Mesendoderm (in vitro differentiated cells): Measurements from ENCODE around the gene PVALB.

ENCODE experiments used
- DNase-seq: peaks from one replicate; pipeline ENCODE4 v3.0.0; 2013
- H2AK5ac ChIP-seq: 2 replicates; pipeline ENCODE4 v1.6.1; 2013; ENCODE audit warnings: low read length, inconsistent platforms
- H2BK120ac ChIP-seq: 2 replicates; pipeline ENCODE4 v1.6.1; 2013; ENCODE audit warnings: low read depth, mild to moderate bottlenecking, low read length, moderate library complexity, mixed read lengths
- H2BK15ac ChIP-seq: replicated peaks from 2 replicates; pipeline ENCODE4 v1.6.1; 2013; ENCODE audit warnings: low read depth, mild to moderate bottlenecking, moderate library complexity
- H2BK5ac ChIP-seq: 2 replicates; pipeline ENCODE4 v1.6.1; 2013; ENCODE audit warnings: low read length, inconsistent platforms
- H3K18ac ChIP-seq: 2 replicates; pipeline ENCODE4 v1.6.1; 2013; ENCODE audit warnings: mild to moderate bottlenecking, low read length, mixed read lengths
- H3K23ac ChIP-seq: one replicate; pipeline ENCODE4 v1.6.1; 2013; ENCODE audit warnings: low read length
- H3K27ac ChIP-seq: 2 replicates; pipeline ENCODE4 v1.5.1; 2013; ENCODE audit warnings: low read depth, mild to moderate bottlenecking, inconsistent platforms, low read length, moderate library complexity
- H3K27me3 ChIP-seq: 2 replicates; pipeline ENCODE4 v1.6.1; 2013; ENCODE audit warnings: low read length, control low read depth, mild to moderate bottlenecking, inconsistent platforms; ENCODE audit not compliant: insufficient read depth, poor library complexity
- H3K36me3 ChIP-seq: 2 replicates; pipeline ENCODE4 v1.6.1; 2013; ENCODE audit warnings: low read length, inconsistent platforms; ENCODE audit not compliant: control insufficient read depth, insufficient read depth
- H3K4ac ChIP-seq: one replicate; pipeline ENCODE4 v1.6.1; 2013; ENCODE audit warnings: low read depth, mild to moderate bottlenecking, low read length, moderate library complexity
- H3K4me1 ChIP-seq: 2 replicates; pipeline ENCODE4 v1.6.1; 2013; ENCODE audit warnings: low read depth, low read length, inconsistent platforms; ENCODE audit not compliant: control insufficient read depth
- H3K4me2 ChIP-seq: 2 replicates; pipeline ENCODE4 v1.6.1; 2013; ENCODE audit warnings: low read length
- H3K4me3 ChIP-seq: 2 replicates; pipeline ENCODE4 v1.5.1; 2013; ENCODE audit warnings: mild to moderate bottlenecking, low read length
- H3K56ac ChIP-seq: one replicate; pipeline ENCODE4 v1.6.1; 2013; ENCODE audit warnings: low read length
- H3K79me1 ChIP-seq: 2 replicates; pipeline ENCODE4 v1.6.1; 2013; ENCODE audit warnings: low read length, inconsistent platforms
- H3K79me2 ChIP-seq: 2 replicates; pipeline ENCODE4 v1.6.1; 2013; ENCODE audit warnings: mild to moderate bottlenecking, low read length; ENCODE audit not compliant: control insufficient read depth, insufficient read depth
- H3K9ac ChIP-seq: 2 replicates; pipeline ENCODE4 v1.6.1; 2013; ENCODE audit warnings: low read length, inconsistent platforms
- H4K5ac ChIP-seq: one replicate; pipeline ENCODE4 v1.6.1; 2013; ENCODE audit warnings: low read length
- H4K8ac ChIP-seq: one replicate; pipeline ENCODE4 v1.6.1; 2013; ENCODE audit warnings: low read depth, mild to moderate bottlenecking, control low read depth, low read length, moderate library complexity
- WGBS: extraction: QIAGEN DNeasy Blood & Tissue Kit; methylation state at CpG from one replicate; pipeline ENCODE4 v1.1.7; 2013; ENCODE audit warnings: low lambda C conversion rate, missing lambda C conversion rate; ENCODE audit not compliant: insufficient coverage; ENCODE audit errors: extremely low coverage; 5-methylcytosine and 5-hydroxymethylcytosine counted together

The PVALB gene

DNA sequence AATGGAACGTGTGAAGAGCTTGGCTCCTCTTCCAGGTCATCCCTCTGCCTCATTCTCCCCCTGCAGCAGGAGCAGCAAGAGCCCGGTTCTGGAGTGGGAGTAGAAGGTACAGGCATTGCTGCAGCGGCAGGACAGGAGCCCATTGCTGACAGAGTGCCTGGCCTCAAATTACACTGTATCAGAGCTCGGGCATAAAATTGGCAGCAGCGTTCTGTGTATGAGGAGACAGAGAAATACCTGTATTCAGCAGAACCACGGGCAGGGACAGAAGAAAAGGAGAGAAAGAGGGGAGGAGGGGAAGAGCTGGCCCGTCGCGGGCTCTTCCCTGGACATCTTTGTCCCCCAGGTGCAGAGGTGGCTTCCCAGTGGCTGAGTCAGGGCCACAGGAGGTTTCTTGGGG is 41.3 kb upstream of the PVALB start:
- no peak overlapping the region for H3K9ac ChIP-seq
- no peaks in the 10 kb centered on the region for H3K27me3 ChIP-seq
- no peak overlapping the region for H3K56ac ChIP-seq
- no peak overlapping the region for H3K23ac ChIP-seq
- no peak overlapping the region for H3K4ac ChIP-seq
- no peak overlapping the region for H4K5ac ChIP-seq
- H2BK120ac ChIP-seq: no peak overlapping the region
- no peak overlapping the region for H3K18ac ChIP-seq
- H4K8ac ChIP-seq: no peak overlapping the region
- no peaks in the 10 kb centered on the region for H3K79me2 ChIP-seq
- no peak overlapping the region for H3K4me3 ChIP-seq
- no peak overlapping the region for H3K4me2 ChIP-seq
- H3K27ac ChIP-seq: no peak overlapping the region
- DNase-seq: no peak
- WGBS: no CpG with 5 or more reads among the region's 9 CpGs
- no peak overlapping the region for H2BK15ac ChIP-seq
- H3K4me1 ChIP-seq: peaks cover 2% of the 10 kb centered on the region
- no peaks in the 10 kb centered on the region for H3K79me1 ChIP-seq
- H2AK5ac ChIP-seq: no peak overlapping the region
- H3K36me3 ChIP-seq: no peaks in the 10 kb centered on the region
- no peak overlapping the region for H2BK5ac ChIP-seq

- no peak overlapping the region for H3K4ac ChIP-seq
- H3K23ac ChIP-seq: no peak overlapping the region
- H3K18ac ChIP-seq: no peak overlapping the region
- peaks cover 2% of the 10 kb centered on the region for H3K4me1 ChIP-seq
- H2AK5ac ChIP-seq: no peak overlapping the region
- no peak overlapping the region for H3K56ac ChIP-seq
- no peaks in the 10 kb centered on the region for H3K79me2 ChIP-seq
- H3K4me2 ChIP-seq: no peak overlapping the region
- H3K4me3 ChIP-seq: no peak overlapping the region
- H4K8ac ChIP-seq: no peak overlapping the region
- no peak overlapping the region for H3K9ac ChIP-seq
- H3K27ac ChIP-seq: no peak overlapping the region
- H3K27me3 ChIP-seq: no peaks in the 10 kb centered on the region
- H3K79me1 ChIP-seq: no peaks in the 10 kb centered on the region
- no peak overlapping the region for H2BK120ac ChIP-seq
- no peak overlapping the region for H2BK15ac ChIP-seq
- no peak overlapping the region for H2BK5ac ChIP-seq
- WGBS: no CpG with 5 or more reads among the region's 8 CpGs
- DNase-seq: no peak
- no peak overlapping the region for H4K5ac ChIP-seq
- H3K36me3 ChIP-seq: no peaks in the 10 kb centered on the region
Observed at GRCh38 chr22:36856792-36857135, 39.9 kb upstream of the PVALB start.

GRCh38 chr22:36856121-36856791 is 39.4 kb upstream of the PVALB start:
- H3K4me2 ChIP-seq: no peak overlapping the region
- peak; percentile 95 for DNase-seq
- peaks cover 2% of the 10 kb centered on the region for H3K4me1 ChIP-seq
- no peak overlapping the region for H3K4ac ChIP-seq
- no peak overlapping the region for H3K18ac ChIP-seq
- H4K8ac ChIP-seq: no peak overlapping the region
- H3K79me2 ChIP-seq: no peaks in the 10 kb centered on the region
- H2BK15ac ChIP-seq: no peak overlapping the region
- H2AK5ac ChIP-seq: no peak overlapping the region
- no peaks in the 10 kb centered on the region for H3K79me1 ChIP-seq
- no peaks in the 10 kb centered on the region for H3K27me3 ChIP-seq
- no peak overlapping the region for H3K23ac ChIP-seq
- peak overlapping the region; percentile 34 for H3K9ac ChIP-seq
- H4K5ac ChIP-seq: no peak overlapping the region
- H3K27ac ChIP-seq: no peak overlapping the region
- H2BK120ac ChIP-seq: no peak overlapping the region
- H3K4me3 ChIP-seq: no peak overlapping the region
- no peaks in the 10 kb centered on the region for H3K36me3 ChIP-seq
- H3K56ac ChIP-seq: peak overlapping the region; percentile 56
- no peak overlapping the region for H2BK5ac ChIP-seq
- WGBS: no CpG with 5 or more reads among the region's 30 CpGs

GRCh38 chr22:36855478-36855877 is 38.6 kb upstream of the PVALB start:
- no peaks in the 10 kb centered on the region for H3K36me3 ChIP-seq
- no peaks in the 10 kb centered on the region for H3K79me2 ChIP-seq
- H3K27me3 ChIP-seq: no peaks in the 10 kb centered on the region
- no peak overlapping the region for H2BK15ac ChIP-seq
- no peak overlapping the region for H3K4ac ChIP-seq
- no peak overlapping the region for H3K27ac ChIP-seq
- no peak overlapping the region for H3K9ac ChIP-seq
- DNase-seq: no peak
- no peak overlapping the region for H2BK120ac ChIP-seq
- peaks cover 2% of the 10 kb centered on the region for H3K4me1 ChIP-seq
- H4K5ac ChIP-seq: no peak overlapping the region
- no peaks in the 10 kb centered on the region for H3K79me1 ChIP-seq
- H3K23ac ChIP-seq: no peak overlapping the region
- H3K4me3 ChIP-seq: no peak overlapping the region
- H2BK5ac ChIP-seq: no peak overlapping the region
- no peak overlapping the region for H4K8ac ChIP-seq
- H3K56ac ChIP-seq: no peak overlapping the region
- H3K4me2 ChIP-seq: no peak overlapping the region
- no peak overlapping the region for H2AK5ac ChIP-seq
- no CpG with 5 or more reads among the region's 3 CpGs for WGBS
- no peak overlapping the region for H3K18ac ChIP-seq

DNA sequence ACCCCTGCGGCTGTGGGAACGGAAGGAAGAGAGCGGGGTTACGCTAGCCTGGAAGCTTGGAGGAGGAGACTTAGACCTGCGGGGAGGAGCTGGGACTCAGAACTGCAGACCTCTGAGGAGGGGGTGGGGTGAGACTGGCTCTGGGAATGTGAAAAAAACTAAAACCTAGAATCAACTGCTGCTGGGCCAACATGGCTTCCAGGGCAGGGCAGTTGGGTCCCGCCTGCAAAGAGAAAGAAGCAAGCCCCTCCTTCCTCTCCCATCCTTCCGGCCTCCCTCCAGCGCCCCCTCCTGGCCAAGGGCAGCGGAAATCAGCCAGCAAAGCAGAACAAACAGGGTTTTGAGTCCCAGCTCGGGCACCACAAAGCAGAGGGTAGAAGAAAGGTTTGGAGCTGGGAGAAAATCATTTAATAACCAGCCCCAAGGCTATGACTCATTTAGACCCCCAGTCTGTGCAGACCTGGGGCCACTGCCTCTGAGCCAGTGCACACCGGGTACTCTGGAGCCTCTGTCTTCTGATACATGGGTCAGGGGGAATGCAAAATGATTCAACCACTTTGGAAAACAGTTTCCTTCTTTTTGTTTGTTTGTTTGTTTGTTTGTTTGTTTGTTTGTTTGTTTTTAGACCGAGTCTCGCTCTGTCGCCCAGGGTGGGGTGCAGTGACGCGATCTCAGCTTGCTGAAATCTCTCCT is 36.7 kb upstream of the PVALB start:
- Histone ChIP-seq H3K4me2 (no peak overlapping the region), H2BK120ac (no peak overlapping the region), H3K9ac (no peak overlapping the region), H3K79me2 (no peaks in the 10 kb centered on the region), H2AK5ac (no peak overlapping the region), H4K5ac (no peak overlapping the region), H3K79me1 (no peaks in the 10 kb centered on the region), H2BK15ac (no peak overlapping the region), H3K18ac (no peak overlapping the region), H4K8ac (no peak overlapping the region), H3K27me3 (no peaks in the 10 kb centered on the region), H3K27ac (no peak overlapping the region), H3K4ac (no peak overlapping the region), H3K23ac (no peak overlapping the region), H3K4me3 (no peak overlapping the region), H3K56ac (no peak overlapping the region), H3K4me1 (peaks cover 2% of the 10 kb centered on the region), H3K36me3 (no peaks in the 10 kb centered on the region), H2BK5ac (no peak overlapping the region)
- DNase-seq: peak; percentile 89
- no CpG with 5 or more reads among the region's 16 CpGs for WGBS
